HepG2 (cell line): ENCODE data around the gene YPEL3. TPM values are rescaled to one million over a fixed set of nuclear protein-coding genes. Genes with fewer than 3 reads are reported as not detected.

ENCODE experiments used
- ATAC-seq: fragments of 200-7000 bp; cut with Tn5 transposase; 3 replicates; pipeline ENCODE4 v1.9.1; 2020; ENCODE audit warnings: mild to moderate bottlenecking, moderate library complexity
- BruUV-seq: library from RNA; stranded (reverse); fragments of 400-500 nt; replicated peaks from 2 replicates; lab custom pipeline; 2021; lab: Mats Ljungman, UMichigan
- CTCF ChIA-PET: fragments of 300-600 bp; formaldehyde crosslinking; extraction: SDS; loops from one replicate; lab custom pipeline; 2021; ENCODE audit warnings: low total read pairs, inconsistent platforms, low intra/inter-chr PET ratio; lab: Yijun Ruan, JAX
- POLR2A ChIA-PET: fragments of 350-600 bp; sonication (Branson Sonifier 250); formaldehyde crosslinking; loops from one replicate; lab custom pipeline; 2020; ENCODE audit warnings: antibody characterized with exemption, inconsistent platforms; lab: Yijun Ruan, JAX
- DNase-seq: peaks from one replicate; pipeline ENCODE4 v3.0.0-alpha.2; 2015; ENCODE audit warnings: low spot score
- FAIRE-seq: peaks from 3 replicates; lab custom pipeline; 2011; peaks lifted over from hg19 to GRCh38; lab: Jason Lieb, UNC
- H2AFZ ChIP-seq: one replicate; pipeline ENCODE4 v1.6.1; 2011; ENCODE audit warnings: low read length, inconsistent platforms
- H3K27ac ChIP-seq: fragments of 300-600 bp; 3 replicates; pipeline ENCODE4 v1.8.0; 2011; ENCODE audit warnings: mixed run types, mild to moderate bottlenecking, mixed read lengths, low read length, inconsistent platforms; ENCODE audit not compliant: insufficient read depth; ENCODE audit errors: extremely low read length
- H3K27me3 ChIP-seq, 2 experiments: fragments of 200-600 bp in 1 of 2; 2 replicates in 1 of 2; 3 replicates in 1 of 2; pipeline versions ENCODE4 v1.6.0 to v1.8.0; 2011; ENCODE audit warnings: low read length in 2 of 2, mild to moderate bottlenecking in 2 of 2, moderate library complexity in 2 of 2, inconsistent platforms in 1 of 2; ENCODE audit not compliant: insufficient read depth in 2 of 2, control insufficient read depth in 1 of 2
- H3K36me3 ChIP-seq, 2 experiments: fragments of 200-600 bp in 1 of 2; replicated peaks in 1 of 2; 2 replicates in 1 of 2; 3 replicates in 1 of 2; pipeline versions ENCODE4 v1.5.1 to v1.8.0; 2011; ENCODE audit warnings: low read length in 2 of 2, inconsistent platforms in 1 of 2; ENCODE audit not compliant: insufficient read depth in 2 of 2, control insufficient read depth in 1 of 2
- H3K4me1 ChIP-seq: 2 replicates; pipeline ENCODE4 v1.5.1; 2012; ENCODE audit warnings: low read length, inconsistent platforms; ENCODE audit not compliant: insufficient read depth
- H3K4me2 ChIP-seq: 2 replicates; pipeline ENCODE4 v1.6.0; 2011; ENCODE audit warnings: low read depth, low read length, inconsistent platforms
- H3K4me3 ChIP-seq, 3 experiments: fragments of 200-600 bp in 1 of 3; sonication (generic), shearing (Covaris generic) in 1 of 3; replicated peaks in 1 of 3; 2 replicates each; pipeline ENCODE4 v1.5.1; 2011 to 2016; ENCODE audit warnings: low read length in 3 of 3, inconsistent platforms in 2 of 3, low read depth in 2 of 3, mild to moderate bottlenecking in 2 of 3, control low read depth in 1 of 3, mixed read lengths in 1 of 3; ENCODE audit not compliant: insufficient read depth in 1 of 3
- H3K79me2 ChIP-seq: one replicate; pipeline ENCODE4 v1.6.1; 2011; ENCODE audit warnings: low read length, inconsistent platforms; ENCODE audit not compliant: insufficient read depth
- H3K9ac ChIP-seq: 2 replicates; pipeline ENCODE4 v1.6.0; 2011; ENCODE audit warnings: mild to moderate bottlenecking, low read depth, low read length, inconsistent platforms; ENCODE audit not compliant: insufficient read depth
- H3K9me3 ChIP-seq: 2 replicates; pipeline ENCODE4 v1.5.1; 2012; ENCODE audit warnings: mild to moderate bottlenecking, low read length
- H4K20me1 ChIP-seq: 2 replicates; pipeline ENCODE4 v1.6.0; 2011; ENCODE audit warnings: inconsistent platforms, mild to moderate bottlenecking, low read length, moderate library complexity; ENCODE audit not compliant: insufficient read depth
- AGO1 ChIP-seq: fragments of 200-400 bp; formaldehyde crosslinking; IDR thresholded peaks from 2 replicates; pipeline ENCODE4 v1.6.1; 2017; ENCODE audit warnings: mild to moderate bottlenecking, low read depth, low read length, moderate library complexity; ENCODE audit not compliant: poor library complexity, severe bottlenecking
- HDAC6 ChIP-seq: fragments of 200-600 bp; sonication (generic); IDR thresholded peaks from 2 replicates; pipeline ENCODE4 v1.7.0; 2017; ENCODE audit warnings: mild to moderate bottlenecking, antibody characterized with exemption, low read length, low read depth
- KLF13 ChIP-seq: sonication (generic); formaldehyde crosslinking; IDR thresholded peaks from 2 replicates; pipeline ENCODE4 v1.4.0; 2020; ENCODE audit warnings: mild to moderate bottlenecking, missing genetic modification reagents
- PHF20 ChIP-seq: sonication (generic); formaldehyde crosslinking; IDR thresholded peaks from 2 replicates; pipeline ENCODE4 v1.5.0; 2020; ENCODE audit warnings: mild to moderate bottlenecking, missing genetic modification reagents
- RCOR2 ChIP-seq: IDR thresholded peaks from 2 replicates; pipeline ENCODE4 v1.6.1; 2016; ENCODE audit warnings: missing biosample characterization, missing genetic modification reagents
- ZMYM3 ChIP-seq: sonication (generic); formaldehyde crosslinking; IDR thresholded peaks from 2 replicates; pipeline ENCODE4 v1.5.1; 2020; ENCODE audit warnings: mild to moderate bottlenecking, missing genetic modification reagents
- ZNF12 ChIP-seq: sonication (generic); formaldehyde crosslinking; IDR thresholded peaks from 2 replicates; pipeline ENCODE4 v1.5.0; 2020; ENCODE audit warnings: missing genetic modification reagents
- ZNF615 ChIP-seq: sonication (generic); formaldehyde crosslinking; IDR thresholded peaks from 2 replicates; pipeline ENCODE4 v1.5.0; 2020; ENCODE audit warnings: mild to moderate bottlenecking, missing genetic modification reagents, borderline replicate concordance
- ZNF768 ChIP-seq: sonication (generic); formaldehyde crosslinking; IDR thresholded peaks from 2 replicates; pipeline ENCODE4 v1.4.0; 2020; ENCODE audit warnings: missing genetic modification reagents
- WGBS: methylation state at CpG from one replicate; pipeline ENCODE4 v1.1.6; 2017; ENCODE audit warnings: low lambda C conversion rate; 5-methylcytosine and 5-hydroxymethylcytosine counted together
- in situ Hi-C: cut with HindIII; loops from 2 replicates; pipeline ENCODE4 v1.10.0; 2017; ENCODE audit warnings: low pct_unique_long_range_greater_than_20kb; ENCODE audit not compliant: extremely low pct_ligation_motif_present
- intact Hi-C: fragments of 100-400 bp; cut with micrococcal nuclease; formaldehyde crosslinking; loops from one replicate; pipeline ENCODE4 v1.10.0; 2022; ENCODE audit not compliant: unreplicated experiment
- polyA plus RNA-seq, 8 experiments: library from polyadenylated mRNA; depleted of rRNA in 3 of 8; stranded (reverse) in 7 of 8; unstranded in 1 of 8; fragments of >200 nt; fragmentation: Illumina TruSeq in 4 of 8; extraction: Trizol in 4 of 8; gene quantifications; 2 replicates each; pipeline versions ENCODE4 v1.2.1 to v1.2.3, GENCODE V29; 2011 to 2016; ENCODE audit warnings: low read depth in 4 of 8, missing spikeins in 1 of 8, mixed read lengths in 1 of 8; ENCODE audit not compliant: insufficient read depth in 1 of 8
- total RNA-seq, 5 experiments: library from RNA; depleted of rRNA; stranded (reverse); fragments of >200 nt; fragmentation: Illumina TruSeq; extraction: Trizol; gene quantifications; 2 replicates each; pipeline ENCODE4 v1.2.3, GENCODE V29; 2016; ENCODE audit warnings: low read depth in 1 of 5
- TF ChIP-seq, protein P1 (sequence below): sonication (generic); formaldehyde crosslinking; IDR thresholded peaks from 2 replicates; pipeline ENCODE4 v1.8.0; 2022; ENCODE audit warnings: mild to moderate bottlenecking, missing genetic modification reagents, borderline replicate concordance
- TF ChIP-seq, protein P2 (sequence below): sonication (generic); formaldehyde crosslinking; conservative IDR thresholded peaks from 2 replicates; pipeline ENCODE4 v1.4.0; 2020; ENCODE audit warnings: mild to moderate bottlenecking, missing genetic modification reagents, moderate library complexity

YPEL3 gene
- total and polyA plus RNA-seq, 2 of the 13 experiments (the other 11 are each of a cell fraction or from before 2014, with no cell fraction given) = 5.4 to 47.0 TPM

DNA sequence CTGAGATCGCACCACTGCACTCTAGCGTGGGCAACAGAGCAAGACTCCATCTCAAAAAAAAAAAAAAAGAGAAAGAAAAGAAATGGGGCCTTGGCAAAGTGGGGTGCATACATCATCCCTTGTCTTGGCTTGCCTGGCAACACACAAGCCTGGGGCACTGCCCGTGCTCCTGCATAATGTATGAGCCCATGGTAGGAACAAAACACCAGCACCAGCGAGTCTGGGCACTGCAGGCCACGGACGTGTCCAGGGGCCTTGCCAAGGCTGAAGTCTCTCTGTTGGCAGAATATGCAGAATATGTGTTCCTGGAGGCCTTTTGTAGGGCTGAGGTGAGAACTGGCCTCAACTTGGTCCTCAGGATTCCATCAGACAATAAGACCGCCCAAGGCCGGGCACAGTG, 46.1 kb downstream of the YPEL3 start (continued):
- TF ChIP-seq, protein P1, sequence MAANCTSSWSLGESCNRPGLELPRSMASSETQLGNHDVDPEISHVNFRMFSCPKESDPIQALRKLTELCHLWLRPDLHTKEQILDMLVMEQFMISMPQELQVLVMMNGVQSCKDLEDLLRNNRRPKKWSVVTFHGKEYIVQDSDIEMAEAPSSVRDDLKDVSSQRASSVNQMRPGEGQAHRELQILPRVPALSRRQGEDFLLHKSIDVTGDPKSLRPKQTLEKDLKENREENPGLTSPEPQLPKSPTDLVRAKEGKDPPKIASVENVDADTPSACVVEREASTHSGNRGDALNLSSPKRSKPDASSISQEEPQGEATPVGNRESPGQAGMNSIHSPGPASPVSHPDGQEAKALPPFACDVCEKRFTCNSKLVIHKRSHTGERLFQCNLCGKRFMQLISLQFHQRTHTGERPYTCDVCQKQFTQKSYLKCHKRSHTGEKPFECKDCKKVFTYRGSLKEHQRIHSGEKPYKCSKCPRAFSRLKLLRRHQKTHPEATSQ (CRISPR knock-in tag) = no peak
- TF ChIP-seq AGO1 = no peak
- TF ChIP-seq, protein P2, sequence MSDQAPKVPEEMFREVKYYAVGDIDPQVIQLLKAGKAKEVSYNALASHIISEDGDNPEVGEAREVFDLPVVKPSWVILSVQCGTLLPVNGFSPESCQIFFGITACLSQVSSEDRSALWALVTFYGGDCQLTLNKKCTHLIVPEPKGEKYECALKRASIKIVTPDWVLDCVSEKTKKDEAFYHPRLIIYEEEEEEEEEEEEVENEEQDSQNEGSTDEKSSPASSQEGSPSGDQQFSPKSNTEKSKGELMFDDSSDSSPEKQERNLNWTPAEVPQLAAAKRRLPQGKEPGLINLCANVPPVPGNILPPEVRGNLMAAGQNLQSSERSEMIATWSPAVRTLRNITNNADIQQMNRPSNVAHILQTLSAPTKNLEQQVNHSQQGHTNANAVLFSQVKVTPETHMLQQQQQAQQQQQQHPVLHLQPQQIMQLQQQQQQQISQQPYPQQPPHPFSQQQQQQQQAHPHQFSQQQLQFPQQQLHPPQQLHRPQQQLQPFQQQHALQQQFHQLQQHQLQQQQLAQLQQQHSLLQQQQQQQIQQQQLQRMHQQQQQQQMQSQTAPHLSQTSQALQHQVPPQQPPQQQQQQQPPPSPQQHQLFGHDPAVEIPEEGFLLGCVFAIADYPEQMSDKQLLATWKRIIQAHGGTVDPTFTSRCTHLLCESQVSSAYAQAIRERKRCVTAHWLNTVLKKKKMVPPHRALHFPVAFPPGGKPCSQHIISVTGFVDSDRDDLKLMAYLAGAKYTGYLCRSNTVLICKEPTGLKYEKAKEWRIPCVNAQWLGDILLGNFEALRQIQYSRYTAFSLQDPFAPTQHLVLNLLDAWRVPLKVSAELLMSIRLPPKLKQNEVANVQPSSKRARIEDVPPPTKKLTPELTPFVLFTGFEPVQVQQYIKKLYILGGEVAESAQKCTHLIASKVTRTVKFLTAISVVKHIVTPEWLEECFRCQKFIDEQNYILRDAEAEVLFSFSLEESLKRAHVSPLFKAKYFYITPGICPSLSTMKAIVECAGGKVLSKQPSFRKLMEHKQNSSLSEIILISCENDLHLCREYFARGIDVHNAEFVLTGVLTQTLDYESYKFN (CRISPR knock-in tag) = no peak
- TF ChIP-seq HDAC6 = no peak
- TF ChIP-seq, all 625 proteins: peak for 0

DNA sequence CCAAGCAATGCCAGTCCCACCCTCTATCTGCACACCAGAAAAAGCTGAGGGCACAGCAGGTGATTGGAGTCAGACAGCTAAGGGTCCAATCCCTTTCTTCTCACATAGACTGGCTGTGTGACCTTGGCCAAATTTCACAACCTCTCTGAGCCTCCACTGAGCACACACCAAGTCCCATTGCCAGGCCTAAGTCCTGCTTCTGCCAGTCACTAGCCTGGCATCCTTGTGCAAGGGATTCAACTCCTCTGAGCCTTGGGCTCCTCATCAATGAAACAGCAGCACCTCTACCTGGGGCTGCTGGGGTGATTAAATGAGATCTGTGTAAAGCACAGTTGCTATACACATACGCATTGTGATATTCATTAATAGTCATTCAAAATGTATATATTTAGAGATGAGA, 49.4 kb downstream of the YPEL3 start:
- CTCF ChIA-PET = no interaction called here
- BruUV-seq = no TSS peak
- no peak for FAIRE-seq
- ATAC-seq = peak; percentile 24
- Histone ChIP-seq H3K79me2 (no peaks in the 10 kb centered on the region), H3K36me3 (no peaks in the 10 kb centered on the region), H3K27ac (no peak overlapping the region), H3K27me3 (peaks cover 0 to 24% of the 10 kb centered on the region in 2 experiments; a peak in 3 of 5 replicates), H3K9me3 (no peaks in the 10 kb centered on the region), H3K4me2 (0 out of 2 replicates have a peak overlapping the region, but pooled peaks have one; percentile 41), H3K9ac (no peak overlapping the region), H2AFZ (no peak overlapping the region), H4K20me1 (no peaks in the 10 kb centered on the region), H3K4me3 (no peak overlapping the region), H3K4me1 (peaks cover 19% of the 10 kb centered on the region)
- in situ Hi-C loops = no loop called here
- no peak for TF ChIP-seq PHF20
- TF ChIP-seq ZNF12 (CRISPR knock-in tag) = no peak
- peak; percentile 31; the same call in 1 of the 2 replicates for TF ChIP-seq RCOR2 (CRISPR knock-in tag)
- TF ChIP-seq KLF13 (CRISPR knock-in tag) = 0 out of 2 replicates have a peak, but pooled peaks have one; percentile 52
- 0 out of 2 replicates have a peak, but pooled peaks have one; percentile 29 for TF ChIP-seq ZNF615 (CRISPR knock-in tag)
- TF ChIP-seq ZMYM3 (CRISPR knock-in tag) = peak; percentile 86
- TF ChIP-seq ZNF768 (CRISPR knock-in tag) = peak; percentile 99
- POLR2A ChIA-PET = interaction anchor here (1.7 kb wide), 1 partner anchor 19 kb away, joined by 4 read pairs; the partner anchor contains the start of gene ALDOA
- intact Hi-C loops = no loop called here
- 93% methylated on average over 1 of the region's 1 CpG for WGBS
- DNase-seq = no peak
